ENCODE data around the gene FANCC.

Gene FANCC

GRCh38 chr9:95107001-95107749 lies 210.3 kb downstream of the FANCC start:
- H3K4me3 ChIP-seq (ENCODE audit: low read length), result no peak overlapping the region
- no peak overlapping the region for H3K27ac ChIP-seq (ENCODE audit: low read length)

GRCh38 chr9:95105519-95106287 lies 211.8 kb downstream of the FANCC start:
- Histone ChIP-seq H3K9me3 (ENCODE audit: control insufficient read depth, low read depth, low read length) (no peaks in the 10 kb centered on the region), H3K9ac (ENCODE audit: low read length) (no peak overlapping the region), H3K4me1 (ENCODE audit: control insufficient read depth, low read depth, low read length) (peaks cover 8% of the 10 kb centered on the region), H3K36me3 (ENCODE audit: control insufficient read depth, low read depth, low read length) (no peaks in the 10 kb centered on the region), H3K27ac (ENCODE audit: low read length) (no peak overlapping the region), H3K4me3 (ENCODE audit: low read length) (no peak overlapping the region), H3K27me3 (ENCODE audit: control insufficient read depth, insufficient read depth, low read length) (no peaks in the 10 kb centered on the region)

More at GRCh38 chr9:95107001-95107749, 210.3 kb downstream of the FANCC start:
- peaks cover 8% of the 10 kb centered on the region for H3K4me1 ChIP-seq (ENCODE audit: control insufficient read depth, low read depth, low read length)
- H3K9me3 ChIP-seq (ENCODE audit: control insufficient read depth, low read depth, low read length), result no peaks in the 10 kb centered on the region
- H3K36me3 ChIP-seq (ENCODE audit: control insufficient read depth, low read depth, low read length), result no peaks in the 10 kb centered on the region
- H3K9ac ChIP-seq (ENCODE audit: low read length), result no peak overlapping the region
- no peaks in the 10 kb centered on the region for H3K27me3 ChIP-seq (ENCODE audit: control insufficient read depth, insufficient read depth, low read length)

- no peak overlapping the region for H3K4me3 ChIP-seq (ENCODE audit: low read length)
- no peaks in the 10 kb centered on the region for H3K9me3 ChIP-seq (ENCODE audit: control insufficient read depth, low read depth, low read length)
- H3K4me1 ChIP-seq (ENCODE audit: control insufficient read depth, low read depth, low read length), result peaks cover 8% of the 10 kb centered on the region
- no peaks in the 10 kb centered on the region for H3K36me3 ChIP-seq (ENCODE audit: control insufficient read depth, low read depth, low read length)
- no peak overlapping the region for H3K9ac ChIP-seq (ENCODE audit: low read length)
- no peaks in the 10 kb centered on the region for H3K27me3 ChIP-seq (ENCODE audit: control insufficient read depth, insufficient read depth, low read length)
- H3K27ac ChIP-seq (ENCODE audit: low read length), result no peak overlapping the region
Observed at GRCh38 chr9:95104980-95105379, 212.5 kb downstream of the FANCC start.

GRCh38 chr9:95104581-95104960 lies 212.9 kb downstream of the FANCC start:
- no peaks in the 10 kb centered on the region for H3K9me3 ChIP-seq (ENCODE audit: control insufficient read depth, low read depth, low read length)
- peaks cover 8% of the 10 kb centered on the region for H3K4me1 ChIP-seq (ENCODE audit: control insufficient read depth, low read depth, low read length)
- H3K27ac ChIP-seq (ENCODE audit: low read length), result no peak overlapping the region
- no peaks in the 10 kb centered on the region for H3K36me3 ChIP-seq (ENCODE audit: control insufficient read depth, low read depth, low read length)
- no peaks in the 10 kb centered on the region for H3K27me3 ChIP-seq (ENCODE audit: control insufficient read depth, insufficient read depth, low read length)
- H3K4me3 ChIP-seq (ENCODE audit: low read length), result no peak overlapping the region
- no peak overlapping the region for H3K9ac ChIP-seq (ENCODE audit: low read length)

- Histone ChIP-seq H3K9me3 (ENCODE audit: control insufficient read depth, low read depth, low read length) (no peaks in the 10 kb centered on the region), H3K9ac (ENCODE audit: low read length) (no peak overlapping the region), H3K4me3 (ENCODE audit: low read length) (no peak overlapping the region), H3K4me1 (ENCODE audit: control insufficient read depth, low read depth, low read length) (peaks cover 8% of the 10 kb centered on the region), H3K27ac (ENCODE audit: low read length) (no peak overlapping the region), H3K27me3 (ENCODE audit: control insufficient read depth, insufficient read depth, low read length) (no peaks in the 10 kb centered on the region), H3K36me3 (ENCODE audit: control insufficient read depth, low read depth, low read length) (no peaks in the 10 kb centered on the region)
Observed at GRCh38 chr9:95103871-95104580, 213.5 kb downstream of the FANCC start.

- H3K9ac ChIP-seq (ENCODE audit: low read length), result no peak overlapping the region
Observed at GRCh38 chr9:95103281-95103771, 214.2 kb downstream of the FANCC start.

GRCh38 chr9:95102572-95102971 lies 214.9 kb downstream of the FANCC start:
- Histone ChIP-seq H3K27ac (ENCODE audit: low read length) (no peak overlapping the region), H3K4me3 (ENCODE audit: low read length) (no peak overlapping the region), H3K4me1 (ENCODE audit: control insufficient read depth, low read depth, low read length) (peaks cover 8% of the 10 kb centered on the region), H3K9me3 (ENCODE audit: control insufficient read depth, low read depth, low read length) (no peaks in the 10 kb centered on the region), H3K9ac (ENCODE audit: low read length) (no peak overlapping the region), H3K36me3 (ENCODE audit: control insufficient read depth, low read depth, low read length) (no peaks in the 10 kb centered on the region), H3K27me3 (ENCODE audit: control insufficient read depth, insufficient read depth, low read length) (no peaks in the 10 kb centered on the region)

More at GRCh38 chr9:95103281-95103771, 214.2 kb downstream of the FANCC start:
- Histone ChIP-seq H3K27ac (ENCODE audit: low read length) (no peak overlapping the region), H3K9me3 (ENCODE audit: control insufficient read depth, low read depth, low read length) (no peaks in the 10 kb centered on the region), H3K4me1 (ENCODE audit: control insufficient read depth, low read depth, low read length) (peaks cover 8% of the 10 kb centered on the region), H3K27me3 (ENCODE audit: control insufficient read depth, insufficient read depth, low read length) (no peaks in the 10 kb centered on the region), H3K4me3 (ENCODE audit: low read length) (no peak overlapping the region), H3K36me3 (ENCODE audit: control insufficient read depth, low read depth, low read length) (no peaks in the 10 kb centered on the region)

- H3K9me3 ChIP-seq (ENCODE audit: control insufficient read depth, low read depth, low read length), result no peaks in the 10 kb centered on the region
- H3K4me3 ChIP-seq (ENCODE audit: low read length), result no peak overlapping the region
- H3K27ac ChIP-seq (ENCODE audit: low read length), result no peak overlapping the region
- peaks cover 8% of the 10 kb centered on the region for H3K4me1 ChIP-seq (ENCODE audit: control insufficient read depth, low read depth, low read length)
- H3K27me3 ChIP-seq (ENCODE audit: control insufficient read depth, insufficient read depth, low read length), result no peaks in the 10 kb centered on the region
- H3K9ac ChIP-seq (ENCODE audit: low read length), result no peak overlapping the region
- no peaks in the 10 kb centered on the region for H3K36me3 ChIP-seq (ENCODE audit: control insufficient read depth, low read depth, low read length)
Observed at GRCh38 chr9:95102001-95102433, 215.5 kb downstream of the FANCC start.

GRCh38 chr9:95101326-95101725 lies 216.2 kb downstream of the FANCC start:
- no peak overlapping the region for H3K27ac ChIP-seq (ENCODE audit: low read length)
- H3K9me3 ChIP-seq (ENCODE audit: control insufficient read depth, low read depth, low read length), result no peaks in the 10 kb centered on the region
- no peaks in the 10 kb centered on the region for H3K27me3 ChIP-seq (ENCODE audit: control insufficient read depth, insufficient read depth, low read length)
- no peaks in the 10 kb centered on the region for H3K36me3 ChIP-seq (ENCODE audit: control insufficient read depth, low read depth, low read length)
- no peak overlapping the region for H3K9ac ChIP-seq (ENCODE audit: low read length)
- peaks cover 8% of the 10 kb centered on the region for H3K4me1 ChIP-seq (ENCODE audit: control insufficient read depth, low read depth, low read length)
- no peak overlapping the region for H3K4me3 ChIP-seq (ENCODE audit: low read length)

GRCh38 chr9:95100071-95100627 lies 217.4 kb downstream of the FANCC start:
- no peaks in the 10 kb centered on the region for H3K9me3 ChIP-seq (ENCODE audit: control insufficient read depth, low read depth, low read length)
- H3K27me3 ChIP-seq (ENCODE audit: control insufficient read depth, insufficient read depth, low read length), result no peaks in the 10 kb centered on the region
- no peak overlapping the region for H3K27ac ChIP-seq (ENCODE audit: low read length)
- H3K36me3 ChIP-seq (ENCODE audit: control insufficient read depth, low read depth, low read length), result no peaks in the 10 kb centered on the region
- H3K9ac ChIP-seq (ENCODE audit: low read length), result no peak overlapping the region
- peaks cover 8% of the 10 kb centered on the region for H3K4me1 ChIP-seq (ENCODE audit: control insufficient read depth, low read depth, low read length)
- no peak overlapping the region for H3K4me3 ChIP-seq (ENCODE audit: low read length)

Measured in iPS-18a (cell line).